GM19455 (cell line): Measurements from ENCODE around the gene CIAO2B.
"Not testable (repeated sequence)": the region's sequence is repeated elsewhere in the genome, so short reads cannot be mapped to it uniquely, and the experiment has no call there.

ENCODE experiments used
- ATAC-seq: cut with Tn5 transposase; IDR thresholded peaks from one replicate; pipeline ENCODE4 v1.9.1; 2021; ENCODE audit not compliant: unreplicated experiment

CIAO2B gene

GRCh38 chr16:66939366-66939765 lies 5.2 kb upstream of the CIAO2B start:
- ATAC-seq: no peak

- ATAC-seq: no peak
Measured at GRCh38 chr16:66937725-66938337, 3.6 kb upstream of the CIAO2B start.

DNA sequence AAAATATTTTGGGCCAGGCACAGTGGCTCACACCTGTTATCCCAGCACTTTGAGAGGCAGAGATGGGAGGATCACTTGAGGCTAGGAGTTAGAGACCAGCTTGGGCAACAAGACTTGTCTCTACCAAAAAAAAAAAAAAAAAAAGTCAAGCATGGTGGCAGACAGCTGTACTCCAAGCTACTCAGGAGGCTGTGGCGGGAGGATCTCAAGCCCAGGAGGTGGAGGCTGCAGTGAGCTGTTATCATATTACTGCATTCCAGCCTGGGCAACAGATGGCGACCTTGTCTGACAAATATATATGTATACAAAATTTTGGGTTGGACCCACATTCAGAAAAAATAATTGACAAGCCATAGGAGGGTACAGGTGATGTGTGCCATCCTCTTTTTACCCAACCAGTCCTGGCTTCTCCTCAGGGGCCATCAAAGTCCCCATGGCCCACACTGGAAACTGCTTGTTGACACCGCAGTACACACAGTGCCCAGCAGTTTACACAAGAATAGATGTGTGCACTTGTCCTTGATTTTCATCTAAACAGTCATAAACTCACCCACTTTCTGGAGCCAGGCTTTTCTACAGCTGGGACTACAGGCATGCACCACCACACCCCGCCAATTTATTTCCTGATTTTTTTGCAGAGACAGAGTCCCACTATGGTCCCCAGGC lies 2.8 kb upstream of the CIAO2B start:
- ATAC-seq: no peak

DNA sequence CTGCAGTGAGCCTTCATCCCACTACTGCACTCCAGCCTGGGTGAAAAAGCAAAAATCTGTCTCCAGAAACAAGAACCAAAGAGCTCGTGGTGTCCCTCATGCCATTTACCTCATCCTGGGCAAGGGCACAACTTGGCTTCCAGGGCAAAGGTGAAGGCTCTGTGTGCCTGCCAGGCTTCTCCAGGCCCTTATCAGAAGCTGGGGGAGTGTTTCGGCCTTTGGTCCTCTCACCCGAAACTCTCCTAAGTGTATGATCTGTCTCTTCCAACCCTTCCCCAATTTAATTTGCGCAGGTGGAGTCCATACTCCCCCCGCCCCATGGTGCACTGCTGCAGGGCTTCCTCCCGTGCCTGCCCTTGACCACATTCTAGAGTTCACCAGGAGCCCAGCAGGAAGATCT lies 2.3 kb upstream of the CIAO2B start:
- no peak for ATAC-seq

DNA sequence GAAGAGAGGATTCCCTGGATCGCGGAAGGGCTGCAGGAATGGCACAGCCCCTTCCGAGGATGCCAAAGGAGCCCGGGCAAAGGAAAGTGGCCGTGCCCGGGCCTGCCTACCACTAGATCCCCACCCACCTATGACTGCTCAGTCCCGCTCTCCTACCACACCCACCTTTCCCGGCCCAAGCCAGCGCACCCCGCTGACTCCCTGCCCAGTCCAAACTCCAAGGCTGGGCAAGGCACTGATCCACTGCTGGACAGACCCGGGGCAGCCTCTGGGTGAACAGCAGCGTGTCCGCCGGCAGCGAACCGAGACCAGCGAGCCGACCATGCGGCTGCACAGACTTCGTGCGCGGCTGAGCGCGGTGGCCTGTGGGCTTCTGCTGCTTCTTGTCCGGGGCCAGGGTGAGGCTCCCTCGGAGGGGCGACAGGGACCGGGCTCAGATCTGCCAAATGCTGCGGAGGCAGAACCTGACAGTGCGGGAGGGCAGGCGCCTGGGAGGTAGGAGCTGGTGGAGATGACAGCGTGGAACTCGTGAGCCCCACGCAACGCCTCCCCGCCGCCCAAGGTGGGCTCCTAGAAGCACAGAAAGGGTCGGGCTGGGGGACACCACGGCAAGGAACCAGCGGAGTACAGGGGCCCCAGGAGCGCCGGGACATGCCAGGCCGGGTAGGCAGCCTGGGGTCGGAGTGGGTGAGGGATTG lies 1.3 kb upstream of the CIAO2B start, which contains the start of gene CES2:
CES2 (plus strand) TSS at position 203 of the 698 bp plus-strand sequence; CDS start at position 323, 120 bp downstream.
- no peak for ATAC-seq

GRCh38 chr16:66934839-66935313 lies 674 bp upstream of the CIAO2B start:
- not testable (repeated sequence) for ATAC-seq

DNA sequence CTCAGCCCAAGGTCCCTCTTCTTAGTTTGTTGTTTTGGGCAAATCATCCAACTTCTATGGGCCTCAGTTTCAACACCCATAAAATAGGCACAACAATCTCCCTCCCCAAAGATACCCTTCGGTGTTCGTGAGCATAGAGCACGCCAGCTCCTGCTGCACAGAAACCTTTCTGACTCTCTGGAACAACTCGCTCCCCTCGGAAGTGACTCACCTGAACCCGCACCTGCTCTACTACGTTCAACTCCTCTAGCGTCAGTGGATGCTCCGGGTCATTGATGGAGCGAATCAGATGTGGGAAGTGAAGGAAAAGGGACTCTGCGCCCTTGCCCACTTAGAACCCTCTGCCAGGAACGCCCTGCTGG lies 445 bp downstream of the CIAO2B start:
- no peak for ATAC-seq

DNA sequence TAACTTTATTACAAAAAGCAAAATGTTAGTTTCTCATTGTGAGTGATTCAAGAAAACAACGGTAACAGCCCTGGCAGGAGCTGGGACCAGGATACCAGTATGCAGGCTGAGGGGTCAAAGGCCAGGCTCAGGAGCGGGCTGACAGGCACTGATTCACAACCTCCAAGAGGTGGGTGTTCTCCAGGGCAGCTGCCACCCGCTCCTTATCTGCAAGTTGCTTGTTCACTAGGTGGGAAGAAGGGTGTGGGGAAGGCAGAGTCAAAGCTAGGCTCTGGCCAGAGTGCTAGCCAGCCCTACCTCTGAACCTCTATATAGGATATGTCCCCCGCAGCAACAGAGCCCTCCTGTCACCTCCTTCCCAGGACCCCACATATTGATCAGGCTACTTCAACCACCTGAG lies 2.1 kb downstream of the CIAO2B start:
- ATAC-seq: no peak

GRCh38 chr16:66931665-66932064 lies 2.5 kb downstream of the CIAO2B start:
- ATAC-seq: no peak

DNA sequence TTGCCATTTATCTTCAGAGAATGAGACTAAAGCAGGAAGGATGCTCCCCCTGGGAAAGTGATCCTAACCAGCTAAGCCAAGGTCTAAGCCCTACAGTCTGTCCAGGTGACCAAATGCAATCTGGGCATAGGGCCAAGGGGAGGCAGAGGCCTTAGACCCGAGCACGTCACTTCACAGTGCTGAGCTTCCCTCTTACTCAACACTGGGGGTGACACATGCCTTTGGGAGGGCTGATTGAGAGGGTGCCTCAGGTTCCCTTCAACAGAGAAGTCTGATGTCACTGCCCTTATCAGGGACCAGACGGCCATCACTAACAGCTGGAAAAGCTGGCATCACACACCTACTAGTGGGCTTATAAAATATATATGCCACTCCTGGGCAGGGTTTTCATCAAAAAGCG lies 4.0 kb downstream of the CIAO2B start:
- ATAC-seq: no peak

- ATAC-seq: no peak
Measured at GRCh38 chr16:66928702-66929388, 5.4 kb downstream of the CIAO2B start.

- ATAC-seq: no peak
Measured at GRCh38 chr16:66927918-66928649, 6.1 kb downstream of the CIAO2B start.

DNA sequence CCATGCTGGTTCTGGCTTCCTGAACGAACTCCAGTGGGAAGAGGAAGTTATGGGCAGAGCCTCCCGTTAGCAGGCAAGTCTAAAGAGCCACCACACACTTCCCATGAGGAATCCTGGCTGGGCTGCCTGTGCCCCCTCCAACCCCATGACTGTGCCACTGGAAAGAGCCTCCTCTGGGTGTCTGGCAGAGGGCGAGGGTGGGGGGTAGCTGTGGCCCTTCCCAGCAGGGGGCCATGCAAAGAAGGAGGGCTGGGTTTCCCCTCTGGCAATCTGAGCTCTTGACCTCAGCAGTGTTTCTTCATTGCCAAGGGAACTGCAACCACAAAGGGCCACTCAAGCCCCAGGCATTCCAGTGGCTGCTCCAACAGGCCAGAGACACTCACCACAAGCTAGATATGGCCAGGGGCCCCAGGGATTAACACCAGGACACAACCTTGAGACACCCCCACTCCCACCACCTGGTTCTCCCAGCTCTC lies 7.2 kb downstream of the CIAO2B start:
- no peak for ATAC-seq

- ATAC-seq: no peak
Measured at GRCh38 chr16:66926171-66926947, 7.8 kb downstream of the CIAO2B start.

DNA sequence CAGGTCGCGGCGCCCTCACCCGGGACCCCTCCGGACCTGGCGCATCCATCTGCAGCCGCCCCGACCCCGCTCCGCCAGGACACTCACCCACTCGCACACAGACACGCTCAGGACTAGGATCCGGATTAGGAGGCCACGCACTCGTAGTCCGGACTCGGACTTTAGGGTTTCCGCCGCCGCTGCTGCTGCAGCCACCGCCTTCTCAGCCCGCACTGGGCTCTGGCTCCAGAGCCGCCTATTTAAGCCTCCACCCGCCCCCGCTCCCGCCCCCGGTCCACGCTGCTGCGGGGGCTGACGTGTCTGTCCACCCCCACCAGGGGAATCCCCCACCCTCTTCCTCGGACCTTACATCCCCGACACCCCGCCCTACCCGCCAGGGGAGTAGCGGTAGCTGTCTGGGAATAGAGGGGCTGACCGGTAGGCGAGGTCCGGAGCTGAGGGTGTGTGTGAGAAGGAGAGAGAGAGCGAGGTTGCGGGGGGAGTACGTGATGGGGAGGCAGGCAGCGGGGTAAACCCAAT lies 8.8 kb downstream of the CIAO2B start, which contains the start of gene RRAD:
RRAD (minus strand) TSS at position 214 of the 519 bp plus-strand sequence. CDS start 356 bp downstream, outside the sequence.
- ATAC-seq: no peak

- ATAC-seq: no peak
Measured at GRCh38 chr16:66924527-66925321, 9.5 kb downstream of the CIAO2B start.

GRCh38 chr16:66923866-66924265 lies 10.3 kb downstream of the CIAO2B start:
- no peak for ATAC-seq

DNA sequence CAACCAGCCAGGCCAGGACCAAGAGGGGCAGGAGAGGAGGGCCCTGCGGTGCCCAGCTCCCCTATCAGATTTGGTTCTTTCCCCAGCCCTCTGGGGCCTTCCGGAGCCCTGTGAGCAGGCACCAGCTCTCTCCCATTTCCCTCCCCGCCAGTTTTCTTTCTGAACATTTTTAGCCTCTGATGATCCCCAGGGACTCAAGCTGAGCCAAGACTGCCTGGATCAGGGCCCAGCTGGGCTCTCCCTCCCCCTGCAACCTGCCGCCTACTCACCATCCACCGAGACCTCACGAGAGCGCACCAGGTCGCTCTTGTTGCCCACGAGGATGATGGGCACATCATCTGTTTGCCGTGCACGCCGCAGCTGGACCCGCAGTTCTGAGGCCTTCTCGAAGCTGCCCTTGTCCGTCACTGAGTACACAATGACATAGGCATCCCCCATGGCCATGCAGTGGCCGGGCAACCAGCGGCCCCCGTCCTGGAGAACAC lies 10.9 kb downstream of the CIAO2B start:
- no peak for ATAC-seq
